HepG2 (cell line): ENCODE measurements around the gene CTAG2. TPM values are rescaled to one million over a fixed set of nuclear protein-coding genes. Genes with fewer than 3 reads are reported as not detected.
A peak's percentile ranks its signal among the peaks of the same experiment; 100 is the strongest.
"Not testable (repeated sequence)": the region's sequence is repeated elsewhere in the genome, so short reads cannot be mapped to it uniquely, and the experiment has no call there.

Experiments
- ATAC-seq: fragments of 200-7000 bp; cut with Tn5 transposase; 3 replicates; pipeline ENCODE4 v1.9.1; 2020; ENCODE audit warnings: mild to moderate bottlenecking, moderate library complexity
- BruUV-seq: library from RNA; stranded (reverse); fragments of 400-500 nt; replicated peaks from 2 replicates; lab custom pipeline; 2021; lab: Mats Ljungman, UMichigan
- CTCF ChIA-PET: fragments of 300-600 bp; formaldehyde crosslinking; extraction: SDS; loops from one replicate; lab custom pipeline; 2021; ENCODE audit warnings: low total read pairs, inconsistent platforms, low intra/inter-chr PET ratio; lab: Yijun Ruan, JAX
- POLR2A ChIA-PET: fragments of 350-600 bp; sonication (Branson Sonifier 250); formaldehyde crosslinking; loops from one replicate; lab custom pipeline; 2020; ENCODE audit warnings: antibody characterized with exemption, inconsistent platforms; lab: Yijun Ruan, JAX
- DNase-seq: peaks from one replicate; pipeline ENCODE4 v3.0.0-alpha.2; 2015; ENCODE audit warnings: low spot score
- FAIRE-seq: peaks from 3 replicates; lab custom pipeline; 2011; peaks lifted over from hg19 to GRCh38; lab: Jason Lieb, UNC
- H2AFZ ChIP-seq: one replicate; pipeline ENCODE4 v1.6.1; 2011; ENCODE audit warnings: low read length, inconsistent platforms
- H3K27ac ChIP-seq: fragments of 300-600 bp; 3 replicates; pipeline ENCODE4 v1.8.0; 2011; ENCODE audit warnings: mixed run types, mild to moderate bottlenecking, mixed read lengths, low read length, inconsistent platforms; ENCODE audit not compliant: insufficient read depth; ENCODE audit errors: extremely low read length
- H3K27me3 ChIP-seq, 2 experiments: fragments of 200-600 bp in 1 of 2; 2 replicates in 1 of 2; 3 replicates in 1 of 2; pipeline versions ENCODE4 v1.6.0 to v1.8.0; 2011; ENCODE audit warnings: low read length in 2 of 2, mild to moderate bottlenecking in 2 of 2, moderate library complexity in 2 of 2, inconsistent platforms in 1 of 2; ENCODE audit not compliant: insufficient read depth in 2 of 2, control insufficient read depth in 1 of 2
- H3K36me3 ChIP-seq, 2 experiments: fragments of 200-600 bp in 1 of 2; replicated peaks in 1 of 2; 2 replicates in 1 of 2; 3 replicates in 1 of 2; pipeline versions ENCODE4 v1.5.1 to v1.8.0; 2011; ENCODE audit warnings: low read length in 2 of 2, inconsistent platforms in 1 of 2; ENCODE audit not compliant: insufficient read depth in 2 of 2, control insufficient read depth in 1 of 2
- H3K4me1 ChIP-seq: 2 replicates; pipeline ENCODE4 v1.5.1; 2012; ENCODE audit warnings: low read length, inconsistent platforms; ENCODE audit not compliant: insufficient read depth
- H3K4me2 ChIP-seq: 2 replicates; pipeline ENCODE4 v1.6.0; 2011; ENCODE audit warnings: low read depth, low read length, inconsistent platforms
- H3K4me3 ChIP-seq, 3 experiments: fragments of 200-600 bp in 1 of 3; sonication (generic), shearing (Covaris generic) in 1 of 3; replicated peaks in 1 of 3; 2 replicates each; pipeline ENCODE4 v1.5.1; 2011 to 2016; ENCODE audit warnings: low read length in 3 of 3, inconsistent platforms in 2 of 3, low read depth in 2 of 3, mild to moderate bottlenecking in 2 of 3, control low read depth in 1 of 3, mixed read lengths in 1 of 3; ENCODE audit not compliant: insufficient read depth in 1 of 3
- H3K79me2 ChIP-seq: one replicate; pipeline ENCODE4 v1.6.1; 2011; ENCODE audit warnings: low read length, inconsistent platforms; ENCODE audit not compliant: insufficient read depth
- H3K9ac ChIP-seq: 2 replicates; pipeline ENCODE4 v1.6.0; 2011; ENCODE audit warnings: mild to moderate bottlenecking, low read depth, low read length, inconsistent platforms; ENCODE audit not compliant: insufficient read depth
- H3K9me3 ChIP-seq: 2 replicates; pipeline ENCODE4 v1.5.1; 2012; ENCODE audit warnings: mild to moderate bottlenecking, low read length
- H4K20me1 ChIP-seq: 2 replicates; pipeline ENCODE4 v1.6.0; 2011; ENCODE audit warnings: inconsistent platforms, mild to moderate bottlenecking, low read length, moderate library complexity; ENCODE audit not compliant: insufficient read depth
- WGBS: methylation state at CpG from one replicate; pipeline ENCODE4 v1.1.6; 2017; ENCODE audit warnings: low lambda C conversion rate; 5-methylcytosine and 5-hydroxymethylcytosine counted together
- in situ Hi-C: cut with HindIII; loops from 2 replicates; pipeline ENCODE4 v1.10.0; 2017; ENCODE audit warnings: low pct_unique_long_range_greater_than_20kb; ENCODE audit not compliant: extremely low pct_ligation_motif_present
- intact Hi-C: fragments of 100-400 bp; cut with micrococcal nuclease; formaldehyde crosslinking; loops from one replicate; pipeline ENCODE4 v1.10.0; 2022; ENCODE audit not compliant: unreplicated experiment
- polyA plus RNA-seq, 8 experiments: library from polyadenylated mRNA; depleted of rRNA in 3 of 8; stranded (reverse) in 7 of 8; unstranded in 1 of 8; fragments of >200 nt; fragmentation: Illumina TruSeq in 4 of 8; extraction: Trizol in 4 of 8; gene quantifications; 2 replicates each; pipeline versions ENCODE4 v1.2.1 to v1.2.3, GENCODE V29; 2011 to 2016; ENCODE audit warnings: low read depth in 4 of 8, missing spikeins in 1 of 8, mixed read lengths in 1 of 8; ENCODE audit not compliant: insufficient read depth in 1 of 8
- total RNA-seq, 5 experiments: library from RNA; depleted of rRNA; stranded (reverse); fragments of >200 nt; fragmentation: Illumina TruSeq; extraction: Trizol; gene quantifications; 2 replicates each; pipeline ENCODE4 v1.2.3, GENCODE V29; 2016; ENCODE audit warnings: low read depth in 1 of 5

Gene CTAG2
- total and polyA plus RNA-seq, 2 of the 13 experiments (the other 11 are each of a cell fraction or from before 2014, with no cell fraction given): not detected

- in situ Hi-C loops, POLR2A ChIA-PET: not testable (repeated sequence)
Measured at GRCh38 chrX:154633661-154634060, 19.7 kb downstream of the CTAG2 start.

GRCh38 chrX:154630949-154631348 lies 22.4 kb downstream of the CTAG2 start:
- POLR2A ChIA-PET, H4K20me1 ChIP-seq, BruUV-seq, H2AFZ ChIP-seq, H3K79me2 ChIP-seq, H3K4me2 ChIP-seq, DNase-seq, H3K4me3 ChIP-seq, H3K9me3 ChIP-seq, CTCF ChIA-PET, H3K27me3 ChIP-seq, intact Hi-C loops, H3K9ac ChIP-seq, in situ Hi-C loops, ATAC-seq, H3K36me3 ChIP-seq, FAIRE-seq, H3K4me1 ChIP-seq, H3K27ac ChIP-seq: not testable (repeated sequence)
- WGBS: no CpG with 5 or more reads among the region's 11 CpGs

More at GRCh38 chrX:154633661-154634060, 19.7 kb downstream of the CTAG2 start:
- H3K4me1 ChIP-seq, H3K27me3 ChIP-seq, H3K4me2 ChIP-seq, FAIRE-seq, H3K27ac ChIP-seq, DNase-seq, H3K36me3 ChIP-seq, H3K9me3 ChIP-seq, H2AFZ ChIP-seq, H3K79me2 ChIP-seq, H3K4me3 ChIP-seq, BruUV-seq, CTCF ChIA-PET, intact Hi-C loops, H3K9ac ChIP-seq, H4K20me1 ChIP-seq: not testable (repeated sequence)
- peak; percentile 39 for ATAC-seq
- WGBS: no CpG with 5 or more reads among the region's 11 CpGs

GRCh38 chrX:154628960-154629359 lies 24.4 kb downstream of the CTAG2 start:
- H3K36me3 ChIP-seq, H3K27me3 ChIP-seq, POLR2A ChIA-PET, H3K9ac ChIP-seq, H3K9me3 ChIP-seq, DNase-seq, H3K79me2 ChIP-seq, intact Hi-C loops, in situ Hi-C loops, H3K4me1 ChIP-seq, H3K4me3 ChIP-seq, FAIRE-seq, CTCF ChIA-PET, H3K4me2 ChIP-seq, H4K20me1 ChIP-seq, H2AFZ ChIP-seq, H3K27ac ChIP-seq, BruUV-seq: not testable (repeated sequence)
- no CpG with 5 or more reads among the region's 5 CpGs for WGBS
- ATAC-seq: peak; percentile 65

DNA sequence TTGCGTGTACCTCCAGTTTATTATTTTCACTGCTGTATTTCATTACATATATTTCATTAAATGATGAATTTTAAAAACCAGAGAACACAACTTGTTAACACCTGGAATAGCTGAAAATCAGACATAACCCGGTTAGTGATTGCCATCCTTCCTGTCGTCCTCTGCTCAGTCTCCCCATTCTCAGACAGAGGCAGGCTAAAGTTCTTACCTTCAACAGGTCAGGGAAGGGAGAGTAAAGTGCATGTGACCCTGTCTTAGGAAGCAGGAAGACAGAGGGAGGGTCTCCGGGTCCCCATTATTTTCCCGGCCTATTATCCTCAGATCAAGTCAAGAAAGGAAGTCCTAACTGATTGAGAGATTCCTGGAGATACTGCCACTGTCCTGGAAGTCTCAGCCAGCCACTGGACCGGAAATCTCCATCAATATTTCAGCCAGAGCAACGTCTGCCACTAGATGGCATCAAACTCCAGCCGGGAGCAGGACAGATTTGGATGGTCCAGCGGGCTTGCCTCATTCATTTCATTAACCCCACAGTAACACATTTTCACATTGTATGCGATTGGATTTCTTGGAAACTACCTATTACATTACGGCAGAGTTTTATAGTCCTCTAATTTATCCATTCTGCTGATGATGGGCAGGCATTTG lies 32.5 kb downstream of the CTAG2 start:
- no CpG with 5 or more reads among the region's 11 CpGs for WGBS

More for the DNA sequence above, 32.5 kb downstream of the CTAG2 start:
- POLR2A ChIA-PET, BruUV-seq, H4K20me1 ChIP-seq, H3K4me2 ChIP-seq, in situ Hi-C loops, H2AFZ ChIP-seq, intact Hi-C loops, CTCF ChIA-PET, H3K4me1 ChIP-seq, H3K4me3 ChIP-seq, H3K9ac ChIP-seq, H3K27ac ChIP-seq, H3K9me3 ChIP-seq, H3K27me3 ChIP-seq, H3K79me2 ChIP-seq, DNase-seq, H3K36me3 ChIP-seq: not testable (repeated sequence)
- peak; percentile 58 for ATAC-seq
- FAIRE-seq: peak; percentile 97
